Midbrain (tissue), 1 donor: Measurements from ENCODE around the gene PXN.
A peak's percentile ranks its signal among the peaks of the same experiment; 100 is the strongest.
"Not testable (repeated sequence)": the region's sequence is repeated elsewhere in the genome, so short reads cannot be mapped to it uniquely, and the experiment has no call there.

Source experiments
- DNase-seq: peaks from one replicate; lab custom pipeline; 2025; lab: John Stamatoyannopoulos, UW

PXN gene

GRCh38 chr12:120225852-120226640, 39.5 kb downstream of the PXN start:
- no peak for DNase-seq

GRCh38 chr12:120225200-120225558, 40.4 kb downstream of the PXN start:
- DNase-seq, result no peak

- peak; percentile 17 for DNase-seq
Observed at GRCh38 chr12:120224304-120225199, 41.0 kb downstream of the PXN start.

- DNase-seq, result no peak
Observed at GRCh38 chr12:120223458-120224303, 41.8 kb downstream of the PXN start.

- DNase-seq, result no peak
Observed at GRCh38 chr12:120222288-120222832, 43.2 kb downstream of the PXN start.

GRCh38 chr12:120221576-120221900, 44.0 kb downstream of the PXN start:
- no peak for DNase-seq

- no peak for DNase-seq
Observed at GRCh38 chr12:120220838-120221575, 44.5 kb downstream of the PXN start.

GRCh38 chr12:120218680-120219606, 46.6 kb downstream of the PXN start:
- DNase-seq, result no peak

- no peak for DNase-seq
Observed at GRCh38 chr12:120216742-120217605, 48.6 kb downstream of the PXN start.

- no peak for DNase-seq
Observed at GRCh38 chr12:120215766-120216735, 49.5 kb downstream of the PXN start.

GRCh38 chr12:120215357-120215735, 50.2 kb downstream of the PXN start:
- no peak for DNase-seq

- no peak for DNase-seq
Observed at GRCh38 chr12:120214626-120215356, 50.7 kb downstream of the PXN start.

- no peak for DNase-seq
Observed at GRCh38 chr12:120213758-120214157, 51.8 kb downstream of the PXN start.

- not testable (repeated sequence) for DNase-seq
Observed at GRCh38 chr12:120213182-120213581, 52.3 kb downstream of the PXN start.

- DNase-seq, result no peak
Observed at GRCh38 chr12:120212301-120212700, 53.2 kb downstream of the PXN start.

- DNase-seq, result no peak
Observed at GRCh38 chr12:120211904-120212283, 53.6 kb downstream of the PXN start.

GRCh38 chr12:120211243-120211903, 54.2 kb downstream of the PXN start:
- DNase-seq, result no peak
